HL-60 (cell line): ENCODE results near the gene PITPNB.

Source experiments
- CTCF ChIP-seq: IDR thresholded peaks from one replicate; pipeline ENCODE4 v1.5.1; 2011; ENCODE audit warnings: low read length, control low read depth, inconsistent platforms; ENCODE audit not compliant: insufficient read depth
- GABPA ChIP-seq: IDR thresholded peaks from 2 replicates; pipeline ENCODE4 v1.6.1; 2012; ENCODE audit warnings: low read depth
- POLR2AphosphoS5 ChIP-seq: IDR thresholded peaks from 2 replicates; pipeline ENCODE4 v1.6.1; 2012; ENCODE audit warnings: low read depth
- REST ChIP-seq: IDR thresholded peaks from 2 replicates; pipeline ENCODE4 v1.6.1; 2012; ENCODE audit warnings: low read depth; ENCODE audit not compliant: insufficient replicate concordance
- SPI1 ChIP-seq: IDR thresholded peaks from 2 replicates; pipeline ENCODE4 v1.6.1; 2012; ENCODE audit warnings: low read depth, mild to moderate bottlenecking, borderline replicate concordance

- no peak for TF ChIP-seq CTCF
- no peak for TF ChIP-seq REST
- TF ChIP-seq POLR2AphosphoS5, result no peak
- TF ChIP-seq GABPA, result no peak
- TF ChIP-seq SPI1, result no peak
These were observed 15.1 kb downstream of the PITPNB start for GRCh38 chr22:27903805-27904473.
